GM19099 (cell line): ENCODE data around the gene BEX4.

Source experiments
- POLR2A ChIP-seq: IDR thresholded peaks from 3 replicates; pipeline ENCODE4 v1.6.1; 2011; ENCODE audit warnings: low read depth; ENCODE audit not compliant: insufficient read length; ENCODE audit errors: extremely low read depth

The BEX4 gene, protein sequence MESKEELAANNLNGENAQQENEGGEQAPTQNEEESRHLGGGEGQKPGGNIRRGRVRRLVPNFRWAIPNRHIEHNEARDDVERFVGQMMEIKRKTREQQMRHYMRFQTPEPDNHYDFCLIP

DNA sequence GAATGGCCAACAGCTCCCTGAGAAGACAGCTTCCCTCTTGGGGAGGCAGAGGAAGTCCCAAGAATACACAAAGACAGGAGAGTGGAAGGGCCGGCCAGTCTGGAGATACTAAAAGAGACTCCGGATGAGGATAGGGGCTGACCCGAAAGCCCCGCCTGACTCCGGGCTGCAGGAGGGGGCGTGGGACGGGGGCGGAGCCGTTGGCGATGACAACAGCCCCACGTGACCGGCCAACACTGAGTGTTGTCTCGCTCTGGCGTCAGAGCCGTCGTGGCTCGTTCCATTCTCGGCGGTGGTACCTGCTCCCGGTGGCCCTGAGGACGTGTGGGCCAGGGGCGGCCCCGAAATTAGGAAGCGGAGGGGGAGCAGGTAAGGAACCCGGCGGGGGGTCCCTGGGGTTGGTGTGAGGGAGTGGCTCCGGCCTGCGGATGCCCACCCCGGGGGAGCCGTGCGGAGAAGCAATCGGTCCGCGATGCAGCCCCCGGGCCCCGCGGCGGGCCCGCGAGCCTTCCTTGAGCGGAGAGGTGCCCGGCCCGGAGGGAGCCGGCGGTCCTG is at the start of gene BEX4:
Gene BEX4 (plus strand): TSS at position 239 of the 555 bp plus-strand sequence. CDS start 1,046 bp downstream, outside the sequence.
- TF ChIP-seq POLR2A, result peak; percentile 46

DNA sequence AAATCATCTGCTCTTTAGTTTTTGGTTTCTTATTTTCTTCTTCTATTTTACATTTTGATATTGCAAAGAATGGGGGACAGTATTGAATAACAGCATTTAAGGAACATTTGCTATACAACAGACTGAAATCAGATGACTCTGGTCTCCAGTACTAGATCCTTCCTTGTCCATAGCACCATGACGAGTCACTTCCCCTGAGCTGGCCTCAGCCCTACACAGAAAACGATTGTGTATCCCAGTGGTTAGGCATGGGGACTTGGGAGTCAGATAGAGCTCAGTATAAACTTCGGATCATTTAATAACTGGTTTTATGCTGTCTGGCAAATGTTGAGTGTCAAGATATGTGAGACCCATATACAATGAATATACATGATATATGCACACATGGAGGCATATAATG is 44.7 kb upstream of the BEX4 start:
- TF ChIP-seq POLR2A, result no peak

DNA sequence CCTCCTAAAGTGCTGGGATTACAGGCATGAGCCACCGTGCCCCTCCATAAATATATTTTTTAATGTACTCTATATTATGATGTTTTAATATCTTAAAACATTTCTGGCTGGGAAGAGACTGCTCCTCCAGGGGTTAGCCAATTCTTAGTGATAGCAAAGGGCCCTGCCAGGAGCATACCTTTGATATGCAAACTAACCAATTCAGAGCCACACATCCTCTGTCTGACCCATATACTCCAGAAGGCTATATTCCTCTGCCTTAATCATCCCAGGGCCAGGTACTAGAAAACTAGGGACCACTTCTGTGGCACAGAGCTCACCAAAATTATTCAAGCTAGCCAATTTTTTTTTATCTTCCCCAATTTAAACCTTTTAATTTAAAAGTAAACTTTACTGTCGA is 43.6 kb upstream of the BEX4 start:
- no peak for TF ChIP-seq POLR2A

DNA sequence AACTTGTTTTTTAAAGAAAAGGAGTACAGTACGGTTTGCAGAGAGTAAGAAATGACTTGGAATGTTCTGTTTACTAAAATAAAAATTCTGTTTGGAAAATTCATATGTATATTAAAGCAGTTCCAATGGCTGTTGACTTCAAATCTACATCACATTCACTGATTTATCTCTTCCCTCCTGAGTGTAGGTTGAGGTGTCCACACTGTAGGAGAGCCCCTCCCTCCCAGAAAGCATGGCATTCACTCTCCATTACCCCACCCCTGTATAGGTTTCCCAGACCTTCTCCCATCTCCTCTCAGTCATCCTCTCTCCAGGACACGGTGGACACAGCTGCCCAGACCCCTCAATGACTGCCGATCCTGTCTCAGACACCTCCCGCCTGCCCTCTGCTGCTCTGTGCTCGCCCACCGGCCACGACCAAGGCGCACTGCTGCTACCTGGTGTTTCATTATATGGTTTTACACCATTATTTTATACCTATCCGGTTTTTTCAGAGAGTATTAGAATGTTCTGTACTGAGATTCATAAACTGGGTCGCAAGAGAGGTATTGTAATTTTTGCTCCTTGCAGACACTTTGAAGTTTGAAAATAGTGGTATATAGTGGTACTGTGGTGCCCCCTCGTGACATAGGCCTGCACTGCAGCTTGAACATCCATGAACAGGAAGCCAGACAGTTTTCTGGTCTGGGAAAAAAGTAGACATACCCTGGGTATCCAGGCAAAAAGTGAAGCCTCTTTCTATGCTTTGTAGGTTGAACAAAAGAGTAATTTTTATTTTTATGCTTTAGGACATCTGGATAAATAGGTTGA is 38.8 kb upstream of the BEX4 start:
- TF ChIP-seq POLR2A, result no peak

DNA sequence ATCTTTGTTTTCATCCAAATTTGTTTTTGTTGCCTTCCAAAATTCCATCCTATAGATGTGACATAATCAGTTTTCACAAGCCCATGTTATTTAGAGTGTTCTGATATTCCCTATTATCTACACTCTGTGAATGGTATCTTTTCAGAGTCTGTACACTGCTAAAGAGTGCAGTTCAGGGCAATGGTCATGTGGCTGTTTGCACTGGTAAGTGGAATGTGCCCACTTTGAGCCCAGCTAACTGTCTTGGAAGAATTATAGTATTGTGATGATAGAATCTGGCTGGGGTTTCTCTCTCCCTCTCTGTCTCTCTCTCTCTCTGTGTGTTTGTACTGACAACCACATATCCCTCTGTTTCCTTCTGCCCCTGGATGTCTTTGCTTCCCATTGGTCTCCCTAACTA is 37.4 kb upstream of the BEX4 start:
- TF ChIP-seq POLR2A, result no peak

DNA sequence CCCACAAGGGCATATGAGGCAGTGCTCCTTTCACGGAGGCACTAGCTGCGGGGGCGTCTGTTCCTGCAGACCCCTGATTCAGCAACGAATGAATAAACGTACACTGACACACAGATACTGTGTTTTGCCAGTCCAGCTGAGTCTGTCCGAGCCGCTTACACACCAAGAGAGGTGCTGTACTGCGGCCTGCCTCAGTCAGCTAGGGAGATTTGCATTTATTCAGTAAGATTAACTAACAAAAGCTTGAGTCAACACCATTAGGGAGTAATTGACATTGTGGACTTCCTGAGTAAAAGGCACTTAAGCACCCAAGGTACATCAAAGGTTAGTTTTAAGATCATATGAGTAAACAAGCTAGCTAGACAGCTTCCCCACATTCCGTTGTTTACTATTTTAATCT is 31.0 kb upstream of the BEX4 start:
- no peak for TF ChIP-seq POLR2A

DNA sequence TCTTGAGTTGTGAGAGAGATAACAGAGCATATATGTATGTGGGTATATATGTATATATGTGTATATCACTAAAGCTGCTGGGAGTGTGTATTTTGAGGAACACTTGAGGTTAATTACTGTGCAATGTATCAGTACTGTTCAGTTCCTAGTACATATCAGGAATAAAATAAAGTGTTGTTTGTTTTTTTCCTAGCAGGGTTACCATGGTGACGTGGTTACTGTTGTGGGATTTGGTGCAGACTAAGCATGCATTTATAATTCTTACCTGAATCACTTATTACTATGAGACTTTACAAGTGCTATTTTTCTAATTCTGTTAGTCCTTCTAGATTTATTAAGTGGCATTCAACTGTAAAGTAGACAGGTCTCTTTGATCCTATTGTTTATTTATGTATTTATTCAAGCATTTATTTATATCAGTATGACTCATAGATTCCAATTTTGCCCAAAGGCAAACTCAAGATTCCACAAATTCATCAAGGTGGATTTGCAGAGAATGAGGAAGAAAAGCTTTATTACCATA is 26.9 kb upstream of the BEX4 start:
- TF ChIP-seq POLR2A, result no peak

DNA sequence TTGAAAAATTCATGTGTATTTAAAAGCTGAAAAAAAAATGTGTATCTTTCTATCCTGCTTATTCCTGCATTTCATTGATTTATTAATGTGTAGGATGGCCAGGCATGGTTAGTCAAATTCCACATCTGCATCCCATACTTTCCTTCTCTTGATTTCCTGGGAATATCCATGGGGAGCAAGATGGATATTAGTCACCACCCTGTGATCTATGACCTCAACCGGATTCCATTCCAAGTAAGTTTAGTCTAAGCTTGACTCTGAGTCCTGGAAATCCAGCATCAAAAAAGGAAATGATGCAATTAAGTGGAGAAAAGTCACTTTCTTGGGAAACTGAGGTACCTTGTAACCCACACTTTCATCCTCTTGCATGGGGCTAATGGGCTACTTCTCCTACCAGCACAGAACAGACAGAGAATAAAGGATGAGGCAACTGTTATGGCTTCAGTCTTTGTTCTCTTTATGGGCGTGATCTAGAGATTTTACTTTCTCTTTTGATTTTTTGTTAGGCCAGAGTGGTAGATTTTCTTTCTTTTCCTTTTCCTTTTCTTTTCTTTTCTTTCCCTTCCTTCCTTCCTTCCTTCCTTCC is 17.1 kb upstream of the BEX4 start:
- TF ChIP-seq POLR2A, result no peak

DNA sequence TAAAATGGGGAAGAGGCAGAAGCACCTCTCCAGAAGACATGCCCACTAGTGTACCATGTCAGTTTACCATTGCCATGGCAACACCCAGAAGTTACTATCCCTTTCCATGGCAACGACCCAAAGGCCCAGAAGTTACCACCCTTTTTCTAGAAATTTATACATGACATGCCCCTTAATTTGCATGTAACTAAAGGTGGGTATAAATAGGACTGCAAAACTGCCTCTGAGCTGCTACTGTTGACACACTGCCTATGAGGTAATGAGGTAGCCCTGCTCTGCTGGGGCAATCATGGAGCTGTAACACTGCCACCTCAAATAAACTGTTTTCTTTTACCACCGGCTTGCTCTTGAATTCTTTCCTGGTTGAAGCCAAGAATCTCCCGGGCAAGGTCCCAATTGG is 13.9 kb upstream of the BEX4 start:
- TF ChIP-seq POLR2A, result no peak

DNA sequence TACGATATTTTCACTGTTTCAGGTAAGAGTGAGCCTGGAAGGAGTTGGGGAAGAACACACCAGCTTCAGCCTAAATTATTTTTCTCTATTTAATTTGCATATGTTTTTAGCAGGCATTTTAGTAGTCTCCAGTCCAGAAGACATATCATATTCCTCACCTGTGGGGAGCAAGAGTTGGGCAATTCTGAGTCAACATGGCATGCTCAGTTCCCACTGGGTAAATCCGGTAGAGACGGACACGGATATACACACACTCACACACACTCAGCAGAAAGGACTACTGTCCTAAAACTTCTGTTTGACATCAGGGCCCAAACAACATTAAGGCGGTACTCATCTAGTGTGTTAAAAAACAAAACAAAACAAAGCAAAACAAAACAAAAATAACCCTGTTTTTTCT is 4.9 kb upstream of the BEX4 start:
- no peak for TF ChIP-seq POLR2A

DNA sequence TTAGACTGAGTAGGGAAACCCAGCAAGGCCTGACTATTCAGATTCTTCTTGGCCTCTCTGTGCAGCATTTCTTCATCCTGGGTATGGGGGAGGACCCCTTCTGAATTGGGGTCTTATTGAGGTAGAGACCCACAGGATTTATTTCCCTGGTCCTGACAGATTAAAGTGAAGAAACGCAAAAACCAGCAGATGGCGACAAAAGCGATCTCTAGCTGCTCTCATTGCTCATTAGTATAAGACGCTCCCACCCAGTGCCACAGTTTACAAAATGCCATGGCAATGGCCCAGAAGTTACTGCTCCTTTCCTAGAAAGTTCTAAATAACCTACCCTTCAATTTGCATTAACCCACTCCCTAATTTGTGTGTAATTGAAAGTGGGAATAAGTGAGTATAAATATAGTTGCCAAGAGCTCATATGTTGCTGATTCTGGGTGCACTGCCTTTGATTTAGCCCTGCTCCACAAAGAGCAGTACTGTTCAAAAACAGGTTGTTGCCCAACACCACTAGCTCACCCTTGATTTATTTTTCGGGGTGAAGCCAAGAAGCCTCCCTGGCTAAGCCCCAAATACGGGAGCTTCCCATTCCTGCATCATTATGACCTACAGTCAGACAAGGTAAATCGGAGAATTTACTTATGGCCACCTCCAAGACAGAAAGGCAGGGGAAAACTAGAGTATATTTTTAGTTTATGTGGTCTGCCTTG is 3.7 kb upstream of the BEX4 start:
- no peak for TF ChIP-seq POLR2A

DNA sequence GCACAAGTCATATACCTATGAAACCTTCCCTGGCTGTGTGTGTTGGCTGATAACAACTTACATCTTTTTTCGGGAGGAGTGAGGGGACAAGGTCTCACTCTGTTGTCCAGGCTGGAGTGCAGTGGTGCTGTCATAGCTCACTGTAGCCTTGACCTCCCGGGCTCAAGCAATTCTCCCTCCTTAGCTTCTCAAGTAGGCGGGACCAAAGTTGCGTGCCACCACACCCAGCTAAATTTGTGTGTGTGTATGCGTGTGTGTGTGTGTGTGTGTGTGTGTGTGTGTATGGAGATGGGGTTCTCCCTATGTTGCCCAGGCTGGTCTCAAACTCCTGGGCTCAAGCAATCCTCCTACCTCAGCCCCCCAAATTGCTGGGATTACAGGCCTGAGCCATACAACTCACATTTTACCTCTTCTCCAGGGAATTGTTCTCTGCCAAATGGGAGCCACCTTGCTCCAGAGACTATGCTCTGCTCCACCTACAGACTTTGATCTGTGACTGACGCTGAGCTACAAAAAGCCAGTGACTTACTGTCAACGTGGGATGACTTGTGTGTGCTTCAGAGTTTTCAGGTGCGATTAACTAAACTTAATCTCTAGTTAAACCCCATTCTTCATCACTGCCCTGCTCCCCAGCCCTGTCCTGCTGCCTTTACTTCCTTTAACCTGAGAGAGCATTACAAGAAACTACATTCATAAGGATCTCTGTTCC is 2.0 kb upstream of the BEX4 start:
- TF ChIP-seq POLR2A, result no peak

DNA sequence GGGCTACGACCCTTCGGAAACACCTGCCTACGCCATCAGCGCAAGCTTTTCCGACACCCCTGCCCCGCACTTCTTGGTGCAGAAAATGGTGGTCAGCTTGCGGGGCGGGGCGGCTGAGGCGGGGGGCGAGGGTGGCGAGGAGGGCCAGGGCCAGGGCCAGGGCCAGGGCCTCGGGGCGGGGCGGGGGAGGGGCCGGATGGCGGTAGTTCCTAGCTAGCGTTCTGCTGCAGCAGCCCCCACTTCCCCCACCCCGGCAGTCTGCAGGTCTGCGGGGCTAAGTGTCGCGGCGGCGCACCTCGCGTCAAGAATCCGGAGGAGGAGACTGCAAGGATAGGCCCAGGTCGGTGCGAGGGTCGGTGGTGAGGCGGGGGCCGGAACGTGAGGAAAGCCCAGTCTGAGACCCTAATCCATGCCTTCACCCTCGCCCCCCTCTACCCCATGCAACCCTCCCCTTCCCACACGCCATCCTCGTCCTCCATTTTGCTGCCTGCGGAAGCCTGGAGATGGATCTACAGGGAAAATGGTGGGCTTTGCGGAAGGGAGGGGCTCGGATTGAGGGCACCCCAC is 600 bp downstream of the BEX4 start:
- TF ChIP-seq POLR2A, result no peak
